GM18870 (cell line): ENCODE results near the gene DRD2.
"Not testable (repeated sequence)": the region's sequence is repeated elsewhere in the genome, so short reads cannot be mapped to it uniquely, and the experiment has no call there.

ENCODE experiments used
- ATAC-seq: cut with Tn5 transposase; IDR thresholded peaks from one replicate; pipeline ENCODE4 v1.9.1; 2021; ENCODE audit warnings: moderate library complexity; ENCODE audit not compliant: unreplicated experiment

The DRD2 gene

DNA sequence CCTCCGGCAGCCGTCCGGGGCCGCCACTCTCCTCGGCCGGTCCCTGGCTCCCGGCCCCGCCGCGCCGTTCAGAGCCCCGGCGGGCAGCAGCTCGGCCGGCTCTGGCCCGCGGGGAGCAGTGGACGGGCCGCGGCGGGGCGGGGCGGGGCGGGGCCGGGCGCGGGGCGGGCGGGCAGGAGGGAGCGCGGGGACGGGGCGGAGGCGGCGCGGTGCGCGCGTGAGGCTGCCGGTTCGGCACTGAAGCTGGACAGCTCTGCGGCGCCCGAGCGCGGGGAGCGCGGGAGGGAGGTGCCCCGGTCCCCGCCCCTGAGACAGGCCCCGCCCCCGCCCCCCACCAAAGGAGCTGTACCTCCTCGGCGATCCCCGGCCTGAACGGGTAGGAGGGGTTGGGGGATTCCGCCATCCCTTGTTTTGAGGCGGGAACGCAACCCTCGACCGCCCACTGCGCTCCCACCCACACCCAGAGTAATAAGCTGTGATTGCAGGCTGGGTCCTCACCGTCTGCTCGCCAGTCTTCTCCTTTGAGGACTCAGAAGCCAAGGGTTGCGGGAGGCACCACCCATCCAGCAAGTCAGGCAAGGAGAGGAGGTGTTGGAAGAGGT lies at the start of gene DRD2:
Gene DRD2, minus strand, starts transcription at position 239 of the 602 bp plus-strand sequence. CDS start 50,747 bp downstream, outside the sequence.
- no peak for ATAC-seq

DNA sequence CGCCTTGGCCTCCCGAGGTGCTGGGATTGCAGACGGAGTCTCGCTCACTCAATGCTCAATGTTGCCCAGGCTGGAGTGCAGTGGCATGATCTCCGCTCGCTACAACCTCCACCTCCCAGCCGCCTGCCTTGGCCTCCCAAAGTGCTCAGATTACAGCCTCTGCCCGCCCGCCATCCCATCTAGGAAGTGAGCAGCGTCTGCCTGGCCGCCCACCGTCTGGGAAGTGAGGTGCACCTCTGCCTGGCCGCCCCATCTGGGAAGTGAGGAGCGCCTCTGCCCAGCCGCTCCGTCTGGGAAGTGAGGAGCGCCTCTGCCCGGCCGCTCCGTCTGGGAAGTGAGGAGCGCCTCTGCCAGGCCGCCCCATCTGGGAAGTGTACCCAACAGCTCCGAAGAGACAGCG lies 48.7 kb upstream of the DRD2 start:
- ATAC-seq: not testable (repeated sequence)

DNA sequence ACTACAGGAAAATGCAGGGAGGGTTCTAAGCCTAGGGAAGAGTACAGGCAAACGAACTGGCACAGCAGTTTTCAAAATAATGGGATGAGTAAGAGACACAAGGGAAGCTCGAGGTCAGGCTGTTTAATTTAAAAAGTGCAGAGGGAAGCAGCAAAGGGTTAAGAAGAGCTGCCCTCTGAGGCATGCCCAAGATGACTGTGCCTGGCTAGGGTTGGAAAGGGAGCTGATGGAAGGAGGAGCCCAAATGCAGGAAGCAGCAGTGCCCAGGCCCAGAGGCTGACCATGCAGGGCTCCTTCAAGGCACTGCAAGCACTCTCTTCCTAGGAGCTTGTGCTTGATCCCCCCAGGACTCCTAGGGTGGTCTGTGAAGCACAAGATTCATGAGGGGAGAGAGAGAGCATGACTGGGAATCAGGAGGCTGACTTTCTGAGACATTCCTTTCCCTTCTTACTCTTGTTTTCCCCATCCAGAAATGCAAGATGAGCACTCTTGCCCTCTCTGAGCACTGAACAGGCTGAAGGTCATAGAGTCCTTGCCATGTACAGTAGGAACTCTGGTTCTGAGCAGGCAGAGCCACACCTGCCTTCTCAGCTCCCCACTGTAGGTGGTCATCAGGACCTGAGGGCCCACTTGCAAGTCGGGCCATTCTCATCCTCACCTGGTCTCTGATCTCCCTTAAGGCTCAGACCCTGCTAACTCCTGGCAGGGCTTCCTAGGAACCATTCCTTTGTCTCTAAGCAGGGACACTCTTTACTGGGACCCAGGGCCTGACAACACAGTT lies 46.7 kb upstream of the DRD2 start:
- ATAC-seq: no peak

DNA sequence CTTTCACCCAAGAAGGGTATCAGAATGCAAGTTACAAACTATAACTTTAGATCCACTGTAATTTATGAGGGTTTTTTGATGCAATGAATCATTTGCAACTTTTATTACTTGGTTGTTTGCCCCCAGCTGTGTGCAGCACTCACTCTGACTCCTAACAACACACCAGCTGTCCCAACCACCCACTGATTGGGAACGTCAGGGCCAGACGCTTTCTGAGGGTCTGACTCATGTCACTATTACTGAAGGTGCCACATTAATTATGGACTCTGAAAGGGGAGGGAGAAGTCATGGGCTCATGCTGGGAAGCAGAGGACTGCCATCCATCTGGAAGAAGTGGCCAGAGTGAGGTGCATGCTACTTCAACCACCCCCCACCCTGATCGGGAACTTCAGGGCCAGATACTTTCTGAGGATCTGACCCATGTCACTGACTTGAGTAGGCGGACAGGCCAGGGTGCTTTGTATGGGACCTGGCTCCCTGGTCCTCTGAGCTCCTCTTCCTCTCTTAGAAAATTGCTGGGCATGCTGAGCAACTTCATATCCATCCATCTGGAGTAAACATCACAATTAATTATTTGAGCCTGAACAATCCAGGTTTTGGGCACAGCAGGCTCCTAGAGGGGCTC lies 44.9 kb upstream of the DRD2 start:
- no peak for ATAC-seq

- no peak for ATAC-seq
These were observed 43.7 kb upstream of the DRD2 start for GRCh38 chr11:113518716-113519495.

GRCh38 chr11:113517361-113517760 lies 42.2 kb upstream of the DRD2 start:
- no peak for ATAC-seq

GRCh38 chr11:113514856-113515255 lies 39.7 kb upstream of the DRD2 start:
- no peak for ATAC-seq

- ATAC-seq: no peak
These were observed 32.1 kb upstream of the DRD2 start for GRCh38 chr11:113507341-113507740.

DNA sequence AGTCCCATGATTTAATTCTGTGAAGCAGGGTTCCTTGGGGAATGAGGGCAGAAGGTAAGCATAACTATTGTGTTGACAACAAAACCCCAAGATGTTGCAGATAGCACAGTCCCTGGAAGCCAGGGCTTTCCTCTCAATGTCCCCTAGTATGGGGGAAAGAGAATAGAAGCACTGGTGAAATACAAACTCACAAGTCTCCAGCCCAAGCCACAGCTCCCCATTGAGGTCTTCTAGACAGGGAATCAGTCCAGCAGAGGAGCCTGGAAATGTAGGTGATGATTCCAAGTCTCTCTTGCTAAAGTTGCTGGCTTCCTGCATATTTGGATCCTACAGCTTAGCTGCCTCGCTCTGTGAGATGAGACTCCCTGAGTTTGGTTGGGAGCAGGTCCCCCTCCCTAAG lies 31.7 kb upstream of the DRD2 start:
- no peak for ATAC-seq

- no peak for ATAC-seq
These were observed 31.3 kb upstream of the DRD2 start for GRCh38 chr11:113506461-113506860.

GRCh38 chr11:113505541-113506375 lies 30.6 kb upstream of the DRD2 start:
- ATAC-seq: no peak

GRCh38 chr11:113505046-113505445 lies 29.8 kb upstream of the DRD2 start:
- no peak for ATAC-seq

DNA sequence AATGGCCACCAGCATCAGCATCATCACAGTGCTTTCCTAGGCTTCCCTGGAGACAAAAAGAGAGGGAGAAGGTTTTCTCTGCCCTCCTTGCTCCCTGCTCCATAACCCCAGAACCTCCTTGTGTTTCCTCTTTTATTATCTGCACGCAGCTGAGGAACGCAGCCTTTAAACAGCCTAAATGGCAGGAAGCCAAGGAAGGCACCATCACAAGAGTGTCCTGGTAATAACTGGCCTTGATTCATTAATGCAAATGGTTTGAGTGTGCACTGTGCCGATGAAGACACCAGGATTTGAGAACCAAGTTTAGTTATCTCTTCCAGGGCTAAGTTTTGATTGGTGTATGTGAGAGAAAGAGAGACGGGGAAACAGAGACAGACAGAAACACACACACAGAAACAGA lies 29.4 kb upstream of the DRD2 start:
- ATAC-seq: no peak

GRCh38 chr11:113504071-113504470 lies 28.9 kb upstream of the DRD2 start:
- ATAC-seq: no peak

DNA sequence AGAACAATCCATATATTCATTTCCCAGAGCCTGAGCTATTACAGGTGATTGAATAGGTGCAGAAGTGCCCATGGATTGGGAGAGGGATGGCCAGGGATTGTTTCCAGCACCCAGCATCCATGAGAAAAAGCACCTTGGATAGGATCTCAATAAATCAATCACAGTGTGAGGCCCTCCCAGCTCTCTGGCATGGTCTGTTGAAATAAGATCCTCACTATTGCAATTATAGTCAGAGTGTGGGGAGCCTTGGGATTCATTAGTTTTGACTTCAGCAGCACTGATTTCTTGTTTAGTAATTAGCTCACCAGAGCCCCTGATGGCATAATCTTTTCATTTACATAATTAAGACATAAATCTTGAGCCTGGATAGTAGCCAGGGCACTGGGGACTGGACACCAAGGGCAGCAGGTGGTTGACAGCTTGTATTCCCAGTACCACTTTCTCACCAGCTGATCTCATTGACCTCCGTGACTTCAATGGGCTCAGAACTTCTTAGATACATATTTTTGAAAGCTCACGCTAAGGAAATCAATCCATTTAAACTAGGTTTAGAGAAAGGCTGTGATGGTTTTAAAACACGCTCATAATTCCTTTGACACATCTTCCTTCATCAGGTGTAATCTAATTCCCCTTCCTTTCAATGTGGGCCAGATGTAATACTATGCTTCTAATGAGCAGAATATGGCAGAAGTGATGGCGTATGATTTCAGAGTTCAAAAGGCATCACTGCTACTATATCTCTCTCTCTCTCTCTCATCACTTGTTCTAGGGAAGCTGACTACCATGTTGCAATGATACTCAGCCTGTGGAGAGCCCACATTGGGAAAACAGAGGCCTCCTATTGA lies 22.1 kb upstream of the DRD2 start:
- no peak for ATAC-seq

GRCh38 chr11:113496026-113496651 lies 20.9 kb upstream of the DRD2 start:
- no peak for ATAC-seq

DNA sequence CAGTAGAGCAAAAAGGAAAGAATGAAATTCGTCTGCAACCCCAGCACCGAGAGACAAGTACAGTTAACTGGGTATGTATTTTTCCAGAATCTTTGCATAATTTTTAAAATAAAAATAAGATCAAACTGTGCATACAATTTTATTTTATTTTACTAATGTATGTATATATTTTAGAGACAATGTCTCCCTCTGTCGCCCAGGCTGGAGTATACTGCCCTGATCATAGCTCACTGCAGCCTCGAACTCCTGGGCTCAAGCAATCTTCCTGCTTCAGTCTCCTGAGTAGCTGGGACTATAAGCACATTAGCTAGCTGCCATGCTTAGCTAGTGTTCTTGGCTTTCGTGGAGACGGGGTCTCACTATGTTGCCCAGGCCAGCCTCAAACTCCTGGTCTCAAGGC lies 18.8 kb upstream of the DRD2 start:
- ATAC-seq: no peak

DNA sequence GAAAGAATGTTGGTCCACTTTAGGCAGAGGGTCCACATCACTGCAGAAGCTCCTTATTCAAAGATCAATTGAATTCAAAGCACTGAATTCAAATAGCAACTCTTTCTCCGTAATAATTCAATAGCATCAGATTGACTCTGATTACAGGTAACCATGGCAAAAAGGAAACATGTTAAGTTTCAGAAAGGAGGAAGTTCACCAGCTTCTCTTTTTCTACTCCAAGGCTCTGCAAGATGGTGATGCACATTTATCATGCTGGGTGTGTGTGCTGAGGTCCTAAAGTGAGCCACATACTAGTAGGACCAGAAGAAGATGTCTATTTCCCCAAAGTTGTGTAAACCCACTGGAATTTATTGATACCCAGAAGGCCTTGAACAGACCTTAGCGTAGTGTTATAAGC lies 18.0 kb upstream of the DRD2 start:
- no peak for ATAC-seq

DNA sequence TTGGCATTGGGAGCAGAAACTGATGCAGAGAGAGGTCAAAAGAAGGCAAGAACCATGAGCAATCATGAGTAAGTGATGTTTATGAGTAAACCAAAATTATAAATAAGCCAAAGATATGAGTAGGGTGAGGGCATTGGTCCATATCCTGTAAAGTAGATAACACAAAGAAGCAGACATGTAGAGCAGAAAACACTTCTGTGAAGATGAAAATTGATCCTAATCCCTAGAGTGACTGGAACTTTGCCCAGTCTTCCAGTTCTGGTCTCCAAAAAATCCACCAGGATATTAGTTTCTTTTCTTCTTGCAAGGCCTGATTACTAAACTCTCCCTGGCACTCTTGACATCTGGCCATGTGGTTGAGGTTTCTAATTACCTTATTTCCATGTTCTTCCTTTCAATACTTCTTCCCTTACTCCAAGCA lies 13.7 kb upstream of the DRD2 start:
- no peak for ATAC-seq
